AG10803 (cell line): ENCODE data around the gene FFAR3.
"Not testable (repeated sequence)": the region's sequence is repeated elsewhere in the genome, so short reads cannot be mapped to it uniquely, and the experiment has no call there.

Experiments used
- DNase-seq: peaks from one replicate; pipeline ENCODE4 v3.0.0; 2010; ENCODE audit warnings: low read depth
- H3K4me3 ChIP-seq: 2 replicates; pipeline ENCODE4 v1.5.1; 2011; ENCODE audit warnings: mild to moderate bottlenecking, low read length, control low read depth
- CTCF ChIP-seq: conservative IDR thresholded peaks from 2 replicates; pipeline ENCODE4 v1.5.1; 2011; ENCODE audit warnings: mild to moderate bottlenecking, low read length, control low read depth, inconsistent platforms

FFAR3 gene

DNA sequence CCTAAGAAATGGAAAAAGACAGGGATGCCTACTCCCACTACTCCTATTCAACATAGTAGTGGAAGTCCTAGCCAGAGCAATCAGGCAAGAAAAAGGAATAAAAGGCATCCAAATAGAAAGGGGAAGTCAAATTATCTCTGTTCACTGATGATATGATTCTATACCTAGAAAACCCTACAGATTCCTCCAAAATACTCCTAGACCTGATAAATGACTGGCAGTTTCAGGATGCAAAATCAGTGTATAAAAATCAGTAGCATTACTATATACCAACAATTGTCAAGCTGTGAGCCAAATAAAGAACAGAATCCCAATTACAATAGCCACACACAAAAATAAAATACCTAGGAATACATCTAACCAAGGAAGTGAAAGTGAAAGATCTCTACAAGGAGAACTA, 11.3 kb downstream of the FFAR3 start:
- TF ChIP-seq CTCF = no peak
- no peak overlapping the region for H3K4me3 ChIP-seq
- no peak for DNase-seq

DNA sequence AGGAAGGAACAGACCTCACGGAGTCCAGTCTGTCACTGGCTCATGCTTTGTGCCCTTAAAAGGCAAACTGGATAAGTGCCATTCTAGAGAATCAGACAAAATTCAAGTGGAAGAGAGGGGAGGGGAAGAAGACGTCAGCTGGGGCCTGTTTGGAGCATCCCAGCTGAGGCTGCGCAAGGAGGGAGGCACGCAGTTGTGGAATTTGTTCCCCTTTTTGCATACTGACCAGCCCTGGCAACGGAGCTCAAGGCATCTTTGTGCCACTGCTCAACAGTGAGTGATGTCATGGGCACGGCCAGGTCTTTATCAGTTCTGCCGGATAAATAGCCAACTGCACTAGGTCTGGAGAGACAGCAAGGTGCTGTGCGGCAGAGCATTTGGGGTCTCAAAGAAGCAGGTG, 12.5 kb downstream of the FFAR3 start, which contains the start of gene GPR42:
GPR42 (plus strand) TSS at position 347 of the 400 bp plus-strand sequence. CDS start 292 bp downstream, outside the sequence.
- no peak for TF ChIP-seq CTCF
- DNase-seq = no peak
- H3K4me3 ChIP-seq = no peak within 1 kb of the TSS

GRCh38 chr19:35373492-35373891, 15.2 kb downstream of the FFAR3 start:
- H3K4me3 ChIP-seq = no peak overlapping the region
- DNase-seq = no peak
- TF ChIP-seq CTCF = no peak

DNA sequence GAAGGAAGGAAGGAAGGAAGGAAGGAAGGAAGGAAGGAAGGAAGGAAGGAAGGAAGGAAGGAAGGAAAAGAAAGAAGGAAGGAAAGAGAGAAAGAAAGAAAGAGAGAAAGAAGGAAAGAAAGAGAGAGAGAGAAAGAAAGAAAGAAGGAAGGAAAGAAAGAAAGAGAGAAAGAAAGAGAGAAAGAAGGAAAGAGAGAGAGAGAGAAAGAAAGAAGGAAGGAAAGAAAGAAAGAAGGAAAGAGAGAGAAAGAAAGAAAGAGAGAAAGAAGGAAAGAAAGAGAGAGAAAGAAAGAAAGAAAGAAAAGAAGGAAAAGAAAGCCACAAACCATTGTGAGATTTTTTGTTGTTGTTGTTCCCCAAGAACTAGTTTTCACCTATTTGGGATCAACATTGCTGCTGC, 15.8 kb downstream of the FFAR3 start:
- not testable (repeated sequence) for H3K4me3 ChIP-seq

DNA sequence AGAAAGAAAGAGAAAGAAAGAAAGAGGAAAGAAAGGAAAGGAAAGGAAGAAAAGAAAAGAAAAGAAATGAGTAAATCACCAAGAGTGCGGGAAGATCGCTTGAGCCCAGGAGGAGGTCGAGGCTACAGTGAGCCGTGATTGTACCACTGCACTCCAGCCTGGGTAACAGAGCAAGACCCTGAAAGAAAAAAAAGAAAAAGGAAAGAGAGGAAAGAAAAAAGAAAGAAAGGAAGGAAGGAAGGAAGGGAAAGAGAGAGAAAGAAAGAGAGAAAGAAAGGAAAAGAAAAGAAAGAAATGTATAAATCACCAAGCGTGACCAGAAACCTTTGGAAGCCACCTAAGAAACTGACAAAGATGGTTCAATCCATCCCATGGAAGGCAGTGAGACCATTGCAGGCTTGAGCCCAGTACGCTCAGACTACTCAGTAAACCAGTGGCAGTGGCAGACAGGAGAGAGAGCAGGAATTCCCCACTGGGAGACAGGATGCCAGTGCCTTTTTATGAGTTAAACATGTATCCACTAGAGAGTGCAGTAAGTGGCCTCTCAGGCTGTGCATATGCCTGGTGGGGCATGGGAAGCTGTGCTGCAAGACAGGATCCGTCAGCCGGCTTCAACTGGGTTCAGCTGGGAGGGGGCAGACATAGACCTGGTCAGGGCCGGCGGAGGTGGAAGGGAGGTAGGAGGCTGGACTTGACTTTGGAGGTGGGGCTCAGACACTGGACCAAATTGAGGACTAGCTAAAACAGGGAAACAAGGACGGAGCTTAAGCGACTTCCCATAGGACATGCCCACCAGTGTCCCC, 17.4 kb downstream of the FFAR3 start:
- DNase-seq = no peak
- H3K4me3 ChIP-seq = no peak overlapping the region
- no peak for TF ChIP-seq CTCF

More for the DNA sequence above, 15.8 kb downstream of the FFAR3 start:
- not testable (repeated sequence) for DNase-seq

DNA sequence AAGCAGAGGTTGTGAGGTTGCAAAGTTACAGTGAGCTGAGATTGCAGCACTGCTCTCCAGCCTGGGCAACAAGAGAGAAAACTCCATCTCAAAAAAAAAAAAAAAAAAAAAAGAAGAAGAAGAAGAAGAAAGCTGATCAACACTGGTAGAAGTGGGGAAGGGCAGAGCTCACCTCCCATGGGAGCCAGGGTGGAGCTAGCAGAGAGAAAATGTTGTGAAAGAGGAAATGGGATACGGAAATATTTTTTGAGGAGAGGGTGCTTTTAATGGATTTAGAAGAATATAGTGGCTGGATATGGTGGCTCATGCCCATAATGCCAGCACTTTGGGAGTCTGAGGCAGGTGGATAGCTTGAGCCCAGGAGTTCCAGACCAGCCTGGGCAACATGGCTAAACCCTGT, 19.4 kb downstream of the FFAR3 start:
- no peak for DNase-seq
- TF ChIP-seq CTCF = no peak
- no peak overlapping the region for H3K4me3 ChIP-seq

- no peak overlapping the region for H3K4me3 ChIP-seq
- no peak for TF ChIP-seq CTCF
- DNase-seq = no peak
These were observed 20.1 kb downstream of the FFAR3 start for GRCh38 chr19:35378356-35378755.

DNA sequence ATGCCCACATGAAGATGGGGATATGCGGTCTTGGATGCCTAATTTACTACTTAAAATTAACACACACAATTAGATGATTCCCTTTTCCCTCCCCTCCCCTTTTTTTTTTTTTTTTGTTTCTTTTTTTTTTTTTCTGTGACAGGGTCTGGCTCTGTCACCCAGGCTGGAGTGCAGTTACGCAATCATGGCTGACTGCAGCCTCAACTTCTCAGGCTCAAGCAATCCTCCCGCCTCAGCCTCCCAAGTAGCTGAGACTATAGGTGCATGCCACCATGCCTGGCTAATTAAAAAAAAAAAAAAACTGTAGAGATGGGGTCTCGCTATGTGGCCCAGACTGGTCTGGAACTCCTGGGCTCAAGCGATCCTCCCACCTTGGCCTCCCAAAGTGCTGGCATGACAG, 21.3 kb downstream of the FFAR3 start:
- not testable (repeated sequence) for DNase-seq, H3K4me3 ChIP-seq
